SK-N-SH treated with all-trans-retinoic acid at 6 μM for 48 hours (cell line): ENCODE results near the gene RETSAT.

Experiments
- ATAC-seq: fragments of 200-7000 bp; cut with Tn5 transposase; 3 replicates; pipeline ENCODE4 v1.9.1; 2020; ENCODE audit warnings: mild to moderate bottlenecking, moderate library complexity
- BACH2 ChIP-seq: fragments of 250-450 bp; sonication (Bioruptor Pico); IDR thresholded peaks from 2 replicates; pipeline ENCODE4 v1.9.0; 2021; ENCODE audit warnings: mild to moderate bottlenecking, borderline replicate concordance
- CSRNP3 ChIP-seq: fragments of 250-450 bp; sonication (Bioruptor Pico); IDR thresholded peaks from 2 replicates; pipeline ENCODE4 v1.5.1; 2021; ENCODE audit warnings: mild to moderate bottlenecking, moderate library complexity
- ESRRG ChIP-seq: fragments of 250-450 bp; sonication (Bioruptor Pico); IDR thresholded peaks from 2 replicates; pipeline ENCODE4 v1.6.1; 2021; ENCODE audit warnings: mild to moderate bottlenecking
- GLIS3 ChIP-seq: fragments of 250-450 bp; sonication (Bioruptor Pico); IDR thresholded peaks from 2 replicates; pipeline ENCODE4 v1.5.0; 2020; ENCODE audit warnings: mild to moderate bottlenecking, moderate library complexity
- ISL1 ChIP-seq: fragments of 250-450 bp; sonication (Bioruptor Pico); IDR thresholded peaks from 2 replicates; pipeline ENCODE4 v2.1.2; 2022; ENCODE audit warnings: mild to moderate bottlenecking, moderate library complexity
- OSR1 ChIP-seq: fragments of 250-450 bp; sonication (Bioruptor Pico); IDR thresholded peaks from 2 replicates; pipeline ENCODE4 v1.8.0; 2022; ENCODE audit warnings: moderate library complexity, mild to moderate bottlenecking, inconsistent platforms
- POU6F1 ChIP-seq: fragments of 250-450 bp; sonication (Bioruptor Pico); IDR thresholded peaks from 2 replicates; pipeline ENCODE4 v1.8.0; 2021; ENCODE audit warnings: low read depth, mild to moderate bottlenecking, moderate library complexity, borderline replicate concordance
- PPARA ChIP-seq: fragments of 250-450 bp; sonication (Bioruptor Pico); IDR thresholded peaks from 2 replicates; pipeline ENCODE4 v1.5.0; 2020; ENCODE audit warnings: mild to moderate bottlenecking, borderline replicate concordance
- RARB ChIP-seq: fragments of 250-450 bp; sonication (Bioruptor Pico); IDR thresholded peaks from 2 replicates; pipeline ENCODE4 v1.8.0; 2021; ENCODE audit warnings: mild to moderate bottlenecking, moderate library complexity
- TCF4 ChIP-seq: fragments of 250-450 bp; sonication (Bioruptor Pico); IDR thresholded peaks from 2 replicates; pipeline ENCODE4 v1.8.0; 2021; ENCODE audit warnings: mild to moderate bottlenecking, moderate library complexity, borderline replicate concordance
- TOX ChIP-seq: fragments of 250-450 bp; sonication (Bioruptor Pico); IDR thresholded peaks from 2 replicates; pipeline ENCODE4 v1.8.0; 2021; ENCODE audit warnings: mild to moderate bottlenecking, moderate library complexity, borderline replicate concordance
- TSHZ2 ChIP-seq: fragments of 250-450 bp; sonication (Bioruptor Pico); IDR thresholded peaks from 2 replicates; pipeline ENCODE4 v1.5.0; 2020; ENCODE audit warnings: mild to moderate bottlenecking, moderate library complexity
- ZC3H10 ChIP-seq: fragments of 250-450 bp; sonication (Bioruptor Pico); IDR thresholded peaks from 2 replicates; pipeline ENCODE4 v1.5.1; 2021; ENCODE audit warnings: mild to moderate bottlenecking, moderate library complexity
- ZFP3 ChIP-seq: fragments of 250-450 bp; sonication (Bioruptor Pico); IDR thresholded peaks from 2 replicates; pipeline ENCODE4 v1.5.0; 2020; ENCODE audit warnings: mild to moderate bottlenecking, moderate library complexity
- ZNF565 ChIP-seq: fragments of 450-650 bp; formaldehyde crosslinking; conservative IDR thresholded peaks from 2 replicates; pipeline ENCODE4 v1.5.0; 2020; ENCODE audit warnings: low read depth, mild to moderate bottlenecking, moderate library complexity
- ZNF70 ChIP-seq: fragments of 450-650 bp; formaldehyde crosslinking; IDR thresholded peaks from 2 replicates; pipeline ENCODE4 v1.5.0; 2020; ENCODE audit warnings: mild to moderate bottlenecking, moderate library complexity

Gene RETSAT

GRCh38 chr2:85394261-85394681 lies 39.9 kb upstream of the RETSAT start:
- no peak; the same call in 2 of the 3 replicates for ATAC-seq
- TF ChIP-seq TCF4 (no peak), ISL1 (CRISPR knock-in tag) (no peak), ESRRG (CRISPR knock-in tag) (no peak), ZNF565 (CRISPR knock-in tag) (no peak), ZC3H10 (no peak), PPARA (no peak), CSRNP3 (CRISPR knock-in tag) (no peak)

GRCh38 chr2:85393836-85394235 lies 39.5 kb upstream of the RETSAT start:
- peak; percentile 21; the same call in 2 of the 3 replicates for ATAC-seq
- no peak for TF ChIP-seq RARB (CRISPR knock-in tag)
- TF ChIP-seq, all 23 proteins: peak for 0

GRCh38 chr2:85390941-85391669 lies 36.8 kb upstream of the RETSAT start:
- TF ChIP-seq ZC3H10: no peak
- TF ChIP-seq GLIS3 (CRISPR knock-in tag): no peak
- TF ChIP-seq TSHZ2: no peak
- TF ChIP-seq RARB (CRISPR knock-in tag): no peak
- no peak for TF ChIP-seq POU6F1 (CRISPR knock-in tag)
- TF ChIP-seq OSR1: no peak
- no peak for TF ChIP-seq ZNF70
- no peak for TF ChIP-seq ESRRG (CRISPR knock-in tag)
- TF ChIP-seq ISL1 (CRISPR knock-in tag): no peak
- TF ChIP-seq TOX (CRISPR knock-in tag): no peak
- no peak for TF ChIP-seq ZFP3 (CRISPR knock-in tag)

GRCh38 chr2:85388878-85389538 lies 34.7 kb upstream of the RETSAT start:
- no peak for ATAC-seq
- TF ChIP-seq CSRNP3 (CRISPR knock-in tag) (no peak), POU6F1 (CRISPR knock-in tag) (no peak), ZFP3 (CRISPR knock-in tag) (no peak), BACH2 (no peak), TCF4 (no peak), ESRRG (CRISPR knock-in tag) (no peak), ZNF565 (CRISPR knock-in tag) (no peak), ZC3H10 (no peak), RARB (CRISPR knock-in tag) (no peak), TSHZ2 (no peak), TOX (CRISPR knock-in tag) (no peak)

More at GRCh38 chr2:85390941-85391669, 36.8 kb upstream of the RETSAT start:
- peak; percentile 74 for ATAC-seq
